Mesenchymal stem cell (in vitro differentiated cells and primary cell): Measurements from ENCODE around the gene TIAM2.

Experiments used
- DNase-seq: peaks from one replicate; pipeline ENCODE4 v3.0.0-alpha.2; 2013
- H2AFZ ChIP-seq: one replicate; pipeline ENCODE4 v1.6.1; 2013; ENCODE audit warnings: low read depth, mild to moderate bottlenecking, control low read depth, inconsistent platforms, low read length, moderate library complexity
- H2AK5ac ChIP-seq: 2 replicates; pipeline ENCODE4 v1.6.1; 2013; ENCODE audit warnings: low read length, moderate library complexity, mild to moderate bottlenecking, inconsistent platforms; ENCODE audit not compliant: severe bottlenecking
- H2BK120ac ChIP-seq: one replicate; pipeline ENCODE4 v1.6.1; 2013; ENCODE audit warnings: low read depth, mild to moderate bottlenecking, inconsistent platforms, low read length, moderate library complexity
- H2BK12ac ChIP-seq, 2 experiments: one replicate each; pipeline ENCODE4 v1.6.1; 2013; ENCODE audit warnings: inconsistent platforms in 2 of 2, low read length in 2 of 2, mild to moderate bottlenecking in 2 of 2, moderate library complexity in 2 of 2, control low read depth in 1 of 2
- H2BK15ac ChIP-seq: one replicate; pipeline ENCODE4 v1.6.1; 2013; ENCODE audit warnings: mild to moderate bottlenecking, low read depth, inconsistent platforms; ENCODE audit not compliant: poor library complexity, severe bottlenecking
- H2BK5ac ChIP-seq: 2 replicates; pipeline ENCODE4 v1.6.1; 2013; ENCODE audit warnings: low read depth, mild to moderate bottlenecking, low read length, control low read depth, inconsistent platforms; ENCODE audit not compliant: poor library complexity, severe bottlenecking
- H3K14ac ChIP-seq, 2 experiments: one replicate each; pipeline ENCODE4 v1.6.1; 2013; ENCODE audit warnings: inconsistent platforms in 2 of 2, low read length in 2 of 2, control low read depth in 1 of 2, mild to moderate bottlenecking in 1 of 2, moderate library complexity in 1 of 2
- H3K18ac ChIP-seq, 2 experiments: one replicate each; pipeline ENCODE4 v1.6.1; 2013; ENCODE audit warnings: inconsistent platforms in 2 of 2, low read length in 2 of 2, control low read depth in 1 of 2, low read depth in 1 of 2, mild to moderate bottlenecking in 1 of 2
- H3K23ac ChIP-seq, 2 experiments: one replicate each; pipeline ENCODE4 v1.6.1; 2013; ENCODE audit warnings: inconsistent platforms in 2 of 2, low read length in 2 of 2, mild to moderate bottlenecking in 2 of 2, moderate library complexity in 2 of 2, control low read depth in 1 of 2
- H3K27ac ChIP-seq: 2 replicates; pipeline ENCODE4 v1.5.1; 2013; ENCODE audit warnings: mild to moderate bottlenecking, moderate library complexity, low read length, control low read depth, inconsistent platforms; ENCODE audit not compliant: poor library complexity, severe bottlenecking
- H3K27me3 ChIP-seq, 2 experiments: 2 replicates each; pipeline versions ENCODE4 v1.6.1 to v1.7.0; 2013; ENCODE audit warnings: low read length in 2 of 2, mild to moderate bottlenecking in 2 of 2, moderate library complexity in 2 of 2, control low read depth in 1 of 2, inconsistent platforms in 1 of 2; ENCODE audit not compliant: control insufficient read depth in 1 of 2, insufficient read depth in 1 of 2
- H3K36me3 ChIP-seq, 2 experiments: 2 replicates each; pipeline versions ENCODE4 v1.6.1 to v1.7.0; 2013; ENCODE audit warnings: low read length in 2 of 2, control low read depth in 1 of 2, inconsistent platforms in 1 of 2, low read depth in 1 of 2, mild to moderate bottlenecking in 1 of 2; ENCODE audit not compliant: insufficient read depth in 2 of 2, control insufficient read depth in 1 of 2
- H3K4ac ChIP-seq, 2 experiments: one replicate each; pipeline ENCODE4 v1.6.1; 2013; ENCODE audit warnings: inconsistent platforms in 2 of 2, low read length in 2 of 2, mild to moderate bottlenecking in 2 of 2, moderate library complexity in 2 of 2, control low read depth in 1 of 2, low read depth in 1 of 2
- H3K4me1 ChIP-seq: 2 replicates; pipeline ENCODE4 v1.6.1; 2013; ENCODE audit warnings: low read depth, low read length, control low read depth; ENCODE audit not compliant: control insufficient read depth, insufficient read depth
- H3K4me2 ChIP-seq: 2 replicates; pipeline ENCODE4 v1.6.1; 2013; ENCODE audit warnings: low read length, mild to moderate bottlenecking, inconsistent platforms; ENCODE audit not compliant: poor library complexity, severe bottlenecking
- H3K4me3 ChIP-seq, 2 experiments: 2 replicates each; pipeline versions ENCODE4 v1.5.1 to v1.7.0; 2013; ENCODE audit warnings: low read length in 2 of 2, mild to moderate bottlenecking in 2 of 2, control low read depth in 1 of 2, low read depth in 1 of 2; ENCODE audit not compliant: insufficient read depth in 1 of 2
- H3K79me1 ChIP-seq: replicated peaks from 2 replicates; pipeline ENCODE4 v1.6.1; 2013; ENCODE audit warnings: mild to moderate bottlenecking, control low read depth, low read length, inconsistent platforms; ENCODE audit not compliant: poor library complexity, severe bottlenecking
- H3K9ac ChIP-seq: 2 replicates; pipeline ENCODE4 v1.7.0; 2013; ENCODE audit warnings: mild to moderate bottlenecking, low read length, moderate library complexity
- H3K9me3 ChIP-seq: 2 replicates; pipeline ENCODE4 v1.7.0; 2013; ENCODE audit warnings: mild to moderate bottlenecking, low read length; ENCODE audit not compliant: control insufficient read depth
- H4K8ac ChIP-seq: one replicate; pipeline ENCODE4 v1.6.1; 2013; ENCODE audit warnings: inconsistent platforms, mild to moderate bottlenecking, low read length, moderate library complexity
- H4K91ac ChIP-seq: one replicate; pipeline ENCODE4 v1.6.1; 2013; ENCODE audit warnings: mild to moderate bottlenecking, low read length, inconsistent platforms
- WGBS: methylation state at CpG from one replicate; pipeline ENCODE4 v1.1.7; 2013; ENCODE audit warnings: mixed read lengths; 5-methylcytosine and 5-hydroxymethylcytosine counted together

Gene TIAM2

DNA sequence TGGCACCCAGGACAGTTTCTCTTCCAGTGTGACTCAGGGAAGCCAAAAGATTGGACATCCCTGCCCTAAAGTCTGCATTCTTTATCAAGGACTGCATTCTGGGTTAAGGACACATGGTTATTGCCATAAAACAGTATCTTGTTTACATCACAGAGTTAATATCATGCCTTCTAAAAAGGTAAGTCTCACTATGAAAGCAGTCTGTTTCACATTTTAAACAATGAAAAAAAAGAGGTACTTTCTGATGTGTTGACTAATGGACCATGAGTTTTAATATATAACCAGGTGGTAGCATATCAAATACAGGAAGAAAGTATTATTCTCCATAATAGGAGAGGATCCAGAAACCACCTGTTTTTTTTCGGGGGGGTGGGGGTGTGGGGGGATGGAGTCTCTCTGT, 93.7 kb downstream of the TIAM2 start:
- H3K4me3 ChIP-seq = no peak overlapping the region
- H2BK12ac ChIP-seq = no peak overlapping the region
- H3K27me3 ChIP-seq = no peaks in the 10 kb centered on the region
- no peaks in the 10 kb centered on the region for H3K9me3 ChIP-seq
- no peak overlapping the region for H2BK120ac ChIP-seq
- H2AK5ac ChIP-seq = no peak overlapping the region
- no peak overlapping the region for H3K4ac ChIP-seq
- H3K9ac ChIP-seq = no peak overlapping the region
- no peak overlapping the region for H2AFZ ChIP-seq
- no peak overlapping the region for H2BK5ac ChIP-seq
- no peaks in the 10 kb centered on the region for H3K36me3 ChIP-seq
- no peak overlapping the region for H2BK15ac ChIP-seq
- no peak overlapping the region for H4K91ac ChIP-seq
- no peak for DNase-seq
- 100% methylated on average over 1 of the region's 1 CpG for WGBS
- H3K14ac ChIP-seq = no peak overlapping the region
- no peak overlapping the region for H3K23ac ChIP-seq
- peaks cover 12% of the 10 kb centered on the region for H3K4me1 ChIP-seq
- H3K18ac ChIP-seq = no peak overlapping the region
- H3K27ac ChIP-seq = no peak overlapping the region
- H3K79me1 ChIP-seq = no peaks in the 10 kb centered on the region
- H4K8ac ChIP-seq = no peak overlapping the region
- H3K4me2 ChIP-seq = no peak overlapping the region

DNA sequence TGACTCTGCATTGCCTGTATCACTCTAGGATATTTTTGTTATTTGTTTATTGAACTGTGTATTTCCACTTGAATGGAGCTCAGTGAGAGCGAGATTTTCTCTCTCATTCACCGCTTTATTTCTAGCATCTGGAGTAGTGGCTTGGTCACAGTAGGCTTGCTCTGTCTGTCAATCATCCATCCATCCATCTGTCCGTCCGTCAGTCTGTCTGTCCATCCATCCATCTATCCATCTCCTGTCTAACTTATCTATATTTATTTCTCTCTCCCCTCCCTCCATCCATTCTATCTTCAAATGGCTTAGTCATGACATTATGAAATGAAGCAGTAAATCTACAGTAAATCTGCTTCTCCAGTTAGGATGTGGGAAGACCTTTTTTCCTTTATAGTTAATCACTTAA, 94.6 kb downstream of the TIAM2 start:
- Histone ChIP-seq H3K23ac (no peak overlapping the region), H3K4me1 (peaks cover 12% of the 10 kb centered on the region), H3K9me3 (no peaks in the 10 kb centered on the region), H4K8ac (no peak overlapping the region), H2BK15ac (no peak overlapping the region), H2AK5ac (no peak overlapping the region), H3K27ac (no peak overlapping the region), H2BK12ac (no peak overlapping the region), H3K4ac (no peak overlapping the region), H3K4me3 (no peak overlapping the region), H3K27me3 (no peaks in the 10 kb centered on the region), H3K14ac (no peak overlapping the region), H3K4me2 (no peak overlapping the region), H3K79me1 (no peaks in the 10 kb centered on the region), H3K9ac (no peak overlapping the region), H2BK120ac (no peak overlapping the region), H3K36me3 (no peaks in the 10 kb centered on the region), H2BK5ac (no peak overlapping the region), H4K91ac (no peak overlapping the region), H3K18ac (no peak overlapping the region), H2AFZ (no peak overlapping the region)
- 90% methylated on average over 4 of the region's 4 CpGs for WGBS
- no peak for DNase-seq

DNA sequence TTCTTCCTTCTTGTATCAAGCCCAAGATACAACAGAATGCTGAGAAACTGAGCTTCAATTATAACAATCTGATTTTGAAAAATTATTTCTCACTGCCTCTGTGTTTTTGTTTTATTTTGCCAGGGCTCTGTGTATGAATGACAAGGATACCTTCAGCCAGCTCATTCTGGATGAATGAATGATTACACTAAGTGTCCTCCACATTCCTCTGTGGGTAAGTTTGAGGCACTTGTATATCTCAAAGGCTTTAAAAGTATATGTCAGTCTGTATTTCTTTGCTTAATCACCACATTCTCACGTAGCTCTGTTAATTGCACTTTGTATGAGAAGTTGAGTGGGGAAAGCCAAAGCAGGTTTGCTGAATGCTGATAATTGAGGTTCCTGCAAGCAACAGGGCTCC, 95.1 kb downstream of the TIAM2 start:
- no peaks in the 10 kb centered on the region for H3K27me3 ChIP-seq
- no peak overlapping the region for H2BK120ac ChIP-seq
- H2AFZ ChIP-seq = no peak overlapping the region
- no peaks in the 10 kb centered on the region for H3K79me1 ChIP-seq
- no peak overlapping the region for H3K4me3 ChIP-seq
- no peak overlapping the region for H3K9ac ChIP-seq
- H3K23ac ChIP-seq = no peak overlapping the region
- no peak overlapping the region for H3K4me2 ChIP-seq
- no peak overlapping the region for H2BK12ac ChIP-seq
- H3K36me3 ChIP-seq = no peaks in the 10 kb centered on the region
- peaks cover 12% of the 10 kb centered on the region for H3K4me1 ChIP-seq
- no peak overlapping the region for H3K4ac ChIP-seq
- H2BK15ac ChIP-seq = no peak overlapping the region
- H3K14ac ChIP-seq = no peak overlapping the region
- H3K9me3 ChIP-seq = no peaks in the 10 kb centered on the region
- no peak overlapping the region for H4K91ac ChIP-seq
- no peak overlapping the region for H3K27ac ChIP-seq
- no peak overlapping the region for H2BK5ac ChIP-seq
- WGBS = 64% methylated on average over 1 of the region's 1 CpG
- H2AK5ac ChIP-seq = no peak overlapping the region
- no peak overlapping the region for H4K8ac ChIP-seq
- no peak overlapping the region for H3K18ac ChIP-seq
- peak; percentile 19 for DNase-seq

DNA sequence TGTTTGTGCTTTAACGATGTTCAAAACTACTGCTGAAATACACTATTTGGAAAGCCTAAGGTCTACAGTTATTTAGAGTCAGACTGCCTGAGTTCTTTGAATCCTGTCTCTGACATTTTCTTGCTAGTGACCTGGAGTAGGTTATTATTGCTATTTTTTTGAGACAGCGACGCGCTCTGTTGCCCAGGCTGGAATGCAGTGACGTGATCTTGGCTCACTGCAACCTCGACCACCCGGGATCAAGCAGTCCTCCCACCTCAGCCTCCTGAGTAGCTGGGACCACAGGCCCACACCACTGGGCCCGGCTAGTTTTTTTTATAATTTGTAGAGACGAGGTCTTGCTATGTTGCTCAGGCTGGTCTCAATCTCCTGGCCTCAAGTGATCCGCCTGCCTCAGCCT, 96.6 kb downstream of the TIAM2 start:
- Histone ChIP-seq H2AK5ac (no peak overlapping the region), H2BK5ac (no peak overlapping the region), H3K36me3 (no peaks in the 10 kb centered on the region), H3K4me3 (no peak overlapping the region), H2BK120ac (no peak overlapping the region), H3K9me3 (no peaks in the 10 kb centered on the region), H3K4ac (no peak overlapping the region), H3K9ac (no peak overlapping the region), H2BK12ac (no peak overlapping the region), H4K91ac (no peak overlapping the region), H3K79me1 (no peaks in the 10 kb centered on the region), H3K4me2 (no peak overlapping the region), H2AFZ (no peak overlapping the region), H3K23ac (no peak overlapping the region), H2BK15ac (no peak overlapping the region), H3K14ac (no peak overlapping the region), H3K4me1 (peaks cover 9% of the 10 kb centered on the region), H4K8ac (no peak overlapping the region), H3K18ac (no peak overlapping the region), H3K27me3 (no peaks in the 10 kb centered on the region), H3K27ac (no peak overlapping the region)
- 95% methylated on average over 9 of the region's 10 CpGs for WGBS
- DNase-seq = no peak
